ENCODE measurements around the gene MYH10.
A peak's percentile ranks its signal among the peaks of the same experiment; 100 is the strongest.

MYH10 gene

GRCh38 chr17:8558144-8558543 lies 72.4 kb downstream of the MYH10 start:
- no peak for DNase-seq
- TF ChIP-seq, protein P1, sequence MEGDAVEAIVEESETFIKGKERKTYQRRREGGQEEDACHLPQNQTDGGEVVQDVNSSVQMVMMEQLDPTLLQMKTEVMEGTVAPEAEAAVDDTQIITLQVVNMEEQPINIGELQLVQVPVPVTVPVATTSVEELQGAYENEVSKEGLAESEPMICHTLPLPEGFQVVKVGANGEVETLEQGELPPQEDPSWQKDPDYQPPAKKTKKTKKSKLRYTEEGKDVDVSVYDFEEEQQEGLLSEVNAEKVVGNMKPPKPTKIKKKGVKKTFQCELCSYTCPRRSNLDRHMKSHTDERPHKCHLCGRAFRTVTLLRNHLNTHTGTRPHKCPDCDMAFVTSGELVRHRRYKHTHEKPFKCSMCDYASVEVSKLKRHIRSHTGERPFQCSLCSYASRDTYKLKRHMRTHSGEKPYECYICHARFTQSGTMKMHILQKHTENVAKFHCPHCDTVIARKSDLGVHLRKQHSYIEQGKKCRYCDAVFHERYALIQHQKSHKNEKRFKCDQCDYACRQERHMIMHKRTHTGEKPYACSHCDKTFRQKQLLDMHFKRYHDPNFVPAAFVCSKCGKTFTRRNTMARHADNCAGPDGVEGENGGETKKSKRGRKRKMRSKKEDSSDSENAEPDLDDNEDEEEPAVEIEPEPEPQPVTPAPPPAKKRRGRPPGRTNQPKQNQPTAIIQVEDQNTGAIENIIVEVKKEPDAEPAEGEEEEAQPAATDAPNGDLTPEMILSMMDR (IDR thresholded peaks at IDR 0.05), result no peak
- no peaks in the 10 kb centered on the region for H3K27me3 ChIP-seq
- peaks cover 0 to 11% (median 0%) of the 10 kb centered on the region in 3 donors for H3K36me3 ChIP-seq
- no peak overlapping the region for H3K4me3 ChIP-seq
- no peaks in the 10 kb centered on the region for H3K9me3 ChIP-seq
- intact Hi-C loops (cut with DNase I; ENCODE audit: low total_unique reads), result no loop called here
- peaks cover 0 to 78% (median 13%) of the 10 kb centered on the region in 4 donors for H3K4me1 ChIP-seq
- peak overlapping the region; percentile 60 to 63 for H3K27ac ChIP-seq

GRCh38 chr17:8557176-8557806 lies 73.2 kb downstream of the MYH10 start:
- Histone ChIP-seq H3K4me3 (no peak overlapping the region), H3K4me1 (peaks cover 0 to 79% (median 12%) of the 10 kb centered on the region in 4 donors), H3K36me3 (peaks cover 5 to 19% (median 8%) of the 10 kb centered on the region in 3 donors), H3K27ac (peak overlapping the region; percentile 60 to 63), H3K9me3 (no peaks in the 10 kb centered on the region), H3K27me3 (no peaks in the 10 kb centered on the region)
- TF ChIP-seq, protein P1 (IDR thresholded peaks at IDR 0.05), result no peak
- intact Hi-C loops (cut with DNase I; ENCODE audit: low total_unique reads), result no loop called here
- no peak for DNase-seq

GRCh38 chr17:8556074-8556473 lies 74.5 kb downstream of the MYH10 start:
- no peak for DNase-seq
- H3K4me3 ChIP-seq, result no peak overlapping the region
- intact Hi-C loops (cut with DNase I; ENCODE audit: low total_unique reads), result no loop called here
- H3K27me3 ChIP-seq, result no peaks in the 10 kb centered on the region
- peaks cover 9 to 25% (median 11%) of the 10 kb centered on the region in 3 donors for H3K36me3 ChIP-seq
- peak overlapping the region; percentile 60 to 63 for H3K27ac ChIP-seq
- peaks cover 0 to 73% (median 12%) of the 10 kb centered on the region in 4 donors for H3K4me1 ChIP-seq
- TF ChIP-seq, protein P1 (IDR thresholded peaks at IDR 0.05), result no peak
- no peaks in the 10 kb centered on the region for H3K9me3 ChIP-seq

DNA sequence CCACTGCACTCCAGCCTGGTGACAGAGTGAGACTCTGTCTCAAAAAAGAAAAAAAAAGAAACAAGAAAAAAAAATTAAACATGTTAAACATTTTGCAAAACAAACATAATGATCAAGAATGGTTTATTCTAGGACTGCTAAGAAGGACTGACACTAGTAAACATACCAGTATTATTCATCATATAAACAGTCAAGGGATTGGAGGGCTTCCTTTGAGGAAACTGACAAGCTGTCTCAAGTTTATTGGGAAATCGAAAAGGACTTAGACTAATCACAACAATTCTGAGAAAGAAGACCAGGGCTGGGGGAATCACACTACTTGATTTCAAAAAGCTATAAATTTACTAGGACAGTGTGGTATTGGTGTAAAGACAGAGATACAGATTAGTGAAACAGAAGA lies 75.5 kb downstream of the MYH10 start:
- Histone ChIP-seq H3K27ac (peak overlapping the region; percentile 60 to 63), H3K9me3 (no peaks in the 10 kb centered on the region), H3K27me3 (no peaks in the 10 kb centered on the region), H3K4me3 (no peak overlapping the region), H3K36me3 (peaks cover 9 to 16% (median 11%) of the 10 kb centered on the region in 3 donors), H3K4me1 (peaks cover 0 to 66% (median 12%) of the 10 kb centered on the region in 4 donors)
- intact Hi-C loops (cut with DNase I; ENCODE audit: low total_unique reads), result no loop called here
- DNase-seq, result no peak
- TF ChIP-seq, protein P1 (IDR thresholded peaks at IDR 0.05), result no peak

- peaks cover 25 to 26% (median 25%) of the 10 kb centered on the region in 3 donors for H3K36me3 ChIP-seq
- no peak for DNase-seq
- intact Hi-C loops (cut with DNase I; ENCODE audit: low total_unique reads), result no loop called here
- H3K27me3 ChIP-seq, result no peaks in the 10 kb centered on the region
- H3K27ac ChIP-seq, result peak overlapping the region; percentile 38 to 60
- TF ChIP-seq, protein P1 (IDR thresholded peaks at IDR 0.05), result no peak
- no peak overlapping the region for H3K4me3 ChIP-seq
- H3K4me1 ChIP-seq, result peaks cover 0 to 44% (median 10%) of the 10 kb centered on the region in 4 donors
- no peaks in the 10 kb centered on the region for H3K9me3 ChIP-seq
Measured at GRCh38 chr17:8552577-8553320, 77.8 kb downstream of the MYH10 start.

All from tibial artery (tissue), 4 donors.